Transverse colon (tissue), 4 donors: Measurements from ENCODE around the gene LSM10. TPM values are rescaled to one million over a fixed set of nuclear protein-coding genes. Genes with fewer than 3 reads are reported as not detected.

Source experiments
- DNase-seq: peaks from one replicate; pipeline ENCODE4 v3.0.0-alpha.2; 2019
- H3K27ac ChIP-seq, 4 donors: fragments of 200-600 bp; sonication (generic); 2 replicates each; pipeline ENCODE4 v1.5.1; 2016 to 2018; ENCODE audit warnings: inconsistent platforms in 4 of 4
- H3K27me3 ChIP-seq: fragments of 200-600 bp; sonication (generic); 2 replicates; pipeline ENCODE4 v1.5.1; 2017; ENCODE audit warnings: inconsistent platforms
- H3K36me3 ChIP-seq, 4 donors: fragments of 200-600 bp; sonication (generic); 2 replicates each; pipeline ENCODE4 v1.5.1; 2017 to 2019; ENCODE audit warnings: inconsistent platforms in 4 of 4
- H3K4me1 ChIP-seq, 4 donors: fragments of 200-600 bp; sonication (generic); 2 replicates each; pipeline ENCODE4 v1.5.1; 2017 to 2020; ENCODE audit warnings: inconsistent platforms in 4 of 4
- H3K4me3 ChIP-seq, 4 donors: fragments of 200-600 bp; sonication (generic); 1 replicate in 1 of 4; 2 replicates in 3 of 4; pipeline versions ENCODE4 v1.5.1 to v1.6.1; 2017 to 2019; ENCODE audit warnings: inconsistent platforms in 4 of 4
- H3K9me3 ChIP-seq, 2 donors: fragments of 200-600 bp; sonication (generic); 2 replicates each; pipeline ENCODE4 v1.5.1; 2017 to 2019; ENCODE audit warnings: inconsistent platforms in 2 of 2
- CTCF ChIP-seq, 5 experiments: fragments of 200-600 bp in 3 of 5; fragments of 450-650 bp in 2 of 5; sonication (generic) in 3 of 5; IDR thresholded peaks; 1 replicate in 2 of 5; 2 replicates in 3 of 5; pipeline ENCODE4 v1.5.1; 2016 to 2017; ENCODE audit warnings: antibody characterized with exemption in 5 of 5, inconsistent platforms in 3 of 5, mild to moderate bottlenecking in 2 of 5, moderate library complexity in 1 of 5
- EP300 ChIP-seq: sonication (generic); formaldehyde crosslinking; IDR thresholded peaks from one replicate; pipeline ENCODE4 v1.6.1; 2017; ENCODE audit warnings: antibody characterized with exemption, low read depth
- POLR2A ChIP-seq: fragments of 450-650 bp; IDR thresholded peaks from one replicate; pipeline ENCODE4 v1.6.1; 2016; ENCODE audit warnings: antibody characterized with exemption, mild to moderate bottlenecking, moderate library complexity
- POLR2AphosphoS5 ChIP-seq, 3 donors: sonication (generic); formaldehyde crosslinking; IDR thresholded peaks; one replicate each; pipeline ENCODE4 v1.6.1; 2016; ENCODE audit warnings: antibody characterized with exemption in 3 of 3
- WGBS, 2 donors: methylation state at CpG; one replicate each; pipeline ENCODE4 v1.1.5; 2018; ENCODE audit warnings: low coverage in 1 of 2; 5-methylcytosine and 5-hydroxymethylcytosine counted together
- in situ Hi-C, 4 donors: fragments of 200-750 bp; cut with MboI; loops; one replicate each; pipeline versions ENCODE4 v1.15.0 to v1.15.1; 2017; ENCODE audit warnings: low sequenced_read_pairs in 3 of 4, low pct_ligation_motif_present in 1 of 4, low pct_unique_long_range_greater_than_20kb in 1 of 4
- intact Hi-C: fragments of 100-400 bp; cut with DNase I; formaldehyde crosslinking; loops from one replicate; pipeline ENCODE4 v1.15.1; 2023; ENCODE audit warnings: low total_unique reads
- total RNA-seq, 4 donors: library from RNA; depleted of rRNA; stranded (reverse); fragments of >200 nt; gene quantifications; one replicate each; pipeline ENCODE4 v1.1.0, GENCODE V29; 2016

The LSM10 gene
- total RNA-seq, 4 donors from 2014 or later, result 25.4 to 59.8 (median 32.9) TPM; not detected in 1

GRCh38 chr1:36438715-36439114, 41.0 kb upstream of the LSM10 start:
- 84% methylated on average over 4 of the region's 4 CpGs; no CpG with 5 or more reads in 1 of the 2 donors for WGBS, 2 donors
- Histone ChIP-seq H3K27me3 (no peaks in the 10 kb centered on the region), H3K36me3 (no peaks in the 10 kb centered on the region), H3K4me3 (no peak overlapping the region), H3K9me3 (no peaks in the 10 kb centered on the region), H3K4me1 (no peaks in the 10 kb centered on the region), H3K27ac (no peak overlapping the region)
- in situ Hi-C loops (no loop called here), intact Hi-C loops (no loop called here)
- no peak for DNase-seq
- TF ChIP-seq CTCF (IDR thresholded peaks at IDR 0.05), result no peak
- TF ChIP-seq EP300, result no peak
- TF ChIP-seq POLR2A, result no peak
- no peak for TF ChIP-seq POLR2AphosphoS5 (IDR thresholded peaks at IDR 0.05)

GRCh38 chr1:36436821-36437220, 39.1 kb upstream of the LSM10 start:
- intact Hi-C loops, result no loop called here
- H3K27ac ChIP-seq, result no peak overlapping the region
- in situ Hi-C loops, result no loop called here

GRCh38 chr1:36433102-36433501, 35.4 kb upstream of the LSM10 start:
- Histone ChIP-seq H3K27me3 (no peaks in the 10 kb centered on the region), H3K4me3 (no peak overlapping the region), H3K36me3 (no peaks in the 10 kb centered on the region), H3K27ac (no peak overlapping the region), H3K4me1 (no peaks in the 10 kb centered on the region), H3K9me3 (no peaks in the 10 kb centered on the region)
- in situ Hi-C loops (no loop called here), intact Hi-C loops (no loop called here)
- no peak for TF ChIP-seq POLR2AphosphoS5 (IDR thresholded peaks at IDR 0.05)
- TF ChIP-seq CTCF (IDR thresholded peaks at IDR 0.05), result no peak
- TF ChIP-seq POLR2A, result no peak
- no peak for TF ChIP-seq EP300
- no peak for DNase-seq
- 41% methylated on average over 1 of the region's 1 CpG; no CpG with 5 or more reads in 1 of the 2 donors for WGBS, 2 donors

More at GRCh38 chr1:36436821-36437220, 39.1 kb upstream of the LSM10 start:
- TF ChIP-seq EP300, result no peak
- TF ChIP-seq CTCF (IDR thresholded peaks at IDR 0.05), result no peak
- no peak for TF ChIP-seq POLR2A
- no peak for TF ChIP-seq POLR2AphosphoS5 (IDR thresholded peaks at IDR 0.05)
- H3K4me1 ChIP-seq, result no peaks in the 10 kb centered on the region
- DNase-seq, result no peak
- H3K9me3 ChIP-seq, result no peaks in the 10 kb centered on the region
- H3K36me3 ChIP-seq, result no peaks in the 10 kb centered on the region
- no peaks in the 10 kb centered on the region for H3K27me3 ChIP-seq
- WGBS, 2 donors, result 74% methylated on average over 1 of the region's 1 CpG; no CpG with 5 or more reads in 1 of the 2 donors
- H3K4me3 ChIP-seq, result no peak overlapping the region

- Histone ChIP-seq H3K4me1 (no peaks in the 10 kb centered on the region), H3K27ac (no peak overlapping the region), H3K9me3 (no peaks in the 10 kb centered on the region), H3K36me3 (no peaks in the 10 kb centered on the region), H3K4me3 (no peak overlapping the region), H3K27me3 (no peaks in the 10 kb centered on the region)
- TF ChIP-seq CTCF (IDR thresholded peaks at IDR 0.05), result no peak
- no peak for TF ChIP-seq POLR2A
- no peak for TF ChIP-seq EP300
- TF ChIP-seq POLR2AphosphoS5 (IDR thresholded peaks at IDR 0.05), result no peak
- intact Hi-C loops (no loop called here), in situ Hi-C loops (no loop called here)
- WGBS, 2 donors, result 70 to 77% methylated on average over 2 to 4 of the region's 4 CpGs
- DNase-seq, result no peak
Observed at GRCh38 chr1:36432616-36433015, 34.9 kb upstream of the LSM10 start.
